ENCODE data around the gene ANO1. TPM values are rescaled to one million over a fixed set of nuclear protein-coding genes. Genes with fewer than 3 reads are reported as not detected.

ANO1 gene
- polyA plus RNA-seq, 2 of the 4 experiments (the other 2 are of a cell fraction) = 0.27 to 0.44 TPM

GRCh38 chr11:70115778-70116177 is 37.7 kb downstream of the ANO1 start:
- 67% methylated on average over 8 of the region's 8 CpGs for WGBS (ENCODE audit: missing lambda C conversion rate)
- ATAC-seq = no peak
- TF ChIP-seq RNF2 (IDR thresholded peaks at IDR 0.05; ENCODE audit: borderline replicate concordance, low read depth) (no peak), ELK1 (IDR thresholded peaks at IDR 0.05; ENCODE audit: low read depth, low read length) (no peak), HOXB13 (CRISPR knock-in tag; IDR thresholded peaks at IDR 0.05; ENCODE audit: low read depth) (no peak), HES2 (IDR thresholded peaks at IDR 0.05) (no peak), HOXA7 (CRISPR knock-in tag; IDR thresholded peaks at IDR 0.05) (no peak), ATOH8 (CRISPR knock-in tag; IDR thresholded peaks at IDR 0.05; ENCODE audit: low read depth) (no peak), EHMT2 (IDR thresholded peaks at IDR 0.05; ENCODE audit: low read depth) (no peak), CHD4 (IDR thresholded peaks at IDR 0.05; ENCODE audit: borderline replicate concordance) (no peak), CTCF (IDR thresholded peaks at IDR 0.05) (no peak), JUNB (IDR thresholded peaks at IDR 0.05) (no peak), PBX3 (IDR thresholded peaks at IDR 0.05) (no peak), MAFK (IDR thresholded peaks at IDR 0.05; ENCODE audit: partially characterized antibody) (no peak), EHF (CRISPR knock-in tag; IDR thresholded peaks at IDR 0.05) (no peak), USF2 (IDR thresholded peaks at IDR 0.05) (no peak), POLR2AphosphoS2 (conservative IDR thresholded peaks at IDR 0.05; ENCODE audit: low read length) (no peak), NPAS2 (CRISPR knock-in tag; IDR thresholded peaks at IDR 0.05; ENCODE audit: borderline replicate concordance) (no peak), GATA3 (IDR thresholded peaks at IDR 0.05; ENCODE audit: borderline replicate concordance) (no peak)
- Histone ChIP-seq H3K4me3 (no peak overlapping the region), H3K9me3 (no peaks in the 10 kb centered on the region), H3K27ac (no peak overlapping the region), H3K4me1 (peaks cover 4% of the 10 kb centered on the region; the same call in 1 of the 3 replicates), H3K4me2 (no peak overlapping the region)
- ChIA-PET CTCF (interaction anchor here (1.3 kb wide), 1 partner anchor 76 kb away, joined by 4 read pairs; no protein-coding TSS in a partner anchor), POLR2A (no interaction called here)
- no peak for FAIRE-seq
- no peak for DNase-seq (ENCODE audit: low read depth in 1 of 2, low spot score in 1 of 2)

GRCh38 chr11:70116386-70117065 is 38.4 kb downstream of the ANO1 start:
- CTCF ChIA-PET = interaction anchor here (1.3 kb wide), 1 partner anchor 75 kb away, joined by 4 read pairs; no protein-coding TSS in a partner anchor
- POLR2A ChIA-PET = no interaction called here
- H3K4me3 ChIP-seq = no peak overlapping the region
- WGBS (ENCODE audit: missing lambda C conversion rate) = 87% methylated on average over 19 of the region's 19 CpGs
- TF ChIP-seq ZNF302 (CRISPR knock-in tag; IDR thresholded peaks at IDR 0.05) = no peak
- TF ChIP-seq ESRRA (IDR thresholded peaks at IDR 0.05; ENCODE audit: borderline replicate concordance, low read length) = no peak
- no peak for TF ChIP-seq KDM1A (IDR thresholded peaks at IDR 0.05; ENCODE audit: low read depth)
- TF ChIP-seq RARB (CRISPR knock-in tag; IDR thresholded peaks at IDR 0.05) = no peak
- TF ChIP-seq FOSB (CRISPR knock-in tag; IDR thresholded peaks at IDR 0.05) = no peak
- no peak for TF ChIP-seq HDAC2 (IDR thresholded peaks at IDR 0.05)
- TF ChIP-seq EP300 (IDR thresholded peaks at IDR 0.05) = no peak
- no peak for TF ChIP-seq HOXA7 (CRISPR knock-in tag; IDR thresholded peaks at IDR 0.05)
- TF ChIP-seq JUNB (IDR thresholded peaks at IDR 0.05) = no peak
- TF ChIP-seq HOXB13 (CRISPR knock-in tag; IDR thresholded peaks at IDR 0.05; ENCODE audit: low read depth) = no peak
- no peak for TF ChIP-seq RCOR1 (IDR thresholded peaks at IDR 0.05; ENCODE audit: low read depth, low read length)
- TF ChIP-seq SMC3 (IDR thresholded peaks at IDR 0.05) = no peak
- TF ChIP-seq SREBF2 (IDR thresholded peaks at IDR 0.05) = no peak
- no peak overlapping the region for H3K4me2 ChIP-seq
- H3K4me1 ChIP-seq = peaks cover 4% of the 10 kb centered on the region; the same call in 1 of the 3 replicates
- H3K27ac ChIP-seq = no peak overlapping the region
- DNase-seq (ENCODE audit: low read depth in 1 of 2, low spot score in 1 of 2) = no peak
- ATAC-seq = no peak
- no peak for FAIRE-seq
- no peaks in the 10 kb centered on the region for H3K9me3 ChIP-seq

All from A549 (cell line).